Measurements from ENCODE around the gene STAT3.

STAT3 gene

GRCh38 chr17:42345396-42346073, 42.7 kb downstream of the STAT3 start:
- no peak for DNase-seq (ENCODE audit: low read depth)
- H3K4me3 ChIP-seq (ENCODE audit: low read depth, low read length) = no peak overlapping the region
- no peak for TF ChIP-seq CTCF (IDR thresholded peaks at IDR 0.05; ENCODE audit: insufficient read depth, low read depth, low read length, missing control alignments)

- H3K4me3 ChIP-seq (ENCODE audit: low read depth, low read length) = no peak overlapping the region
- peak; percentile 59 for DNase-seq (ENCODE audit: low read depth)
- TF ChIP-seq CTCF (IDR thresholded peaks at IDR 0.05; ENCODE audit: insufficient read depth, low read depth, low read length, missing control alignments) = no peak
Observed at GRCh38 chr17:42342242-42343008, 45.8 kb downstream of the STAT3 start.

GRCh38 chr17:42341568-42341967, 46.7 kb downstream of the STAT3 start:
- DNase-seq (ENCODE audit: low read depth) = peak; percentile 40
- peak overlapping the region; percentile 16; the same call in 1 of the 2 replicates for H3K4me3 ChIP-seq (ENCODE audit: low read depth, low read length)
- no peak for TF ChIP-seq CTCF (IDR thresholded peaks at IDR 0.05; ENCODE audit: insufficient read depth, low read depth, low read length, missing control alignments)

- TF ChIP-seq CTCF (IDR thresholded peaks at IDR 0.05; ENCODE audit: insufficient read depth, low read depth, low read length, missing control alignments) = no peak
- H3K4me3 ChIP-seq (ENCODE audit: low read depth, low read length) = no peak overlapping the region
- DNase-seq (ENCODE audit: low read depth) = peak; percentile 74
Observed at GRCh38 chr17:42340691-42341127, 47.5 kb downstream of the STAT3 start.

GRCh38 chr17:42339221-42339620, 49.0 kb downstream of the STAT3 start:
- no peak for DNase-seq (ENCODE audit: low read depth)
- TF ChIP-seq CTCF (IDR thresholded peaks at IDR 0.05; ENCODE audit: insufficient read depth, low read depth, low read length, missing control alignments) = no peak
- H3K4me3 ChIP-seq (ENCODE audit: low read depth, low read length) = no peak overlapping the region

GRCh38 chr17:42338427-42338985, 49.7 kb downstream of the STAT3 start:
- DNase-seq (ENCODE audit: low read depth) = no peak
- TF ChIP-seq CTCF (IDR thresholded peaks at IDR 0.05; ENCODE audit: insufficient read depth, low read depth, low read length, missing control alignments) = no peak
- H3K4me3 ChIP-seq (ENCODE audit: low read depth, low read length) = no peak overlapping the region
